Spinal cord (tissue), 10 donors: ENCODE data around the gene CHD9. TPM values are rescaled to one million over a fixed set of nuclear protein-coding genes. Genes with fewer than 3 reads are reported as not detected.

ENCODE experiments used
- DNase-seq, 6 donors: peaks; one replicate each; pipeline versions ENCODE4 v3.0.0 to v3.0.0-alpha.2; 2013 to 2015; ENCODE audit warnings: low spot score in 6 of 6, low read depth in 4 of 6
- H3K27ac ChIP-seq: one replicate; pipeline ENCODE4 v1.5.1; 2013; ENCODE audit warnings: low read depth, low read length, control low read depth
- H3K27me3 ChIP-seq: one replicate; pipeline ENCODE4 v1.6.1; 2013; ENCODE audit warnings: low read length; ENCODE audit not compliant: control insufficient read depth, insufficient read depth
- H3K36me3 ChIP-seq: one replicate; pipeline ENCODE4 v1.6.1; 2013; ENCODE audit warnings: low read length; ENCODE audit not compliant: control insufficient read depth, insufficient read depth
- H3K4me1 ChIP-seq: one replicate; pipeline ENCODE4 v1.6.1; 2013; ENCODE audit warnings: low read length; ENCODE audit not compliant: control insufficient read depth, insufficient read depth
- H3K4me3 ChIP-seq: one replicate; pipeline ENCODE4 v1.5.1; 2013; ENCODE audit warnings: low read depth, low read length, control low read depth
- H3K9me3 ChIP-seq: one replicate; pipeline ENCODE4 v1.6.1; 2013; ENCODE audit warnings: low read length; ENCODE audit not compliant: control insufficient read depth, insufficient read depth
- WGBS: methylation state at CpG from one replicate; pipeline ENCODE4 v1.1.5; 2013; ENCODE audit warnings: missing lambda C conversion rate; ENCODE audit not compliant: insufficient coverage; 5-methylcytosine and 5-hydroxymethylcytosine counted together
- polyA plus RNA-seq, 2 donors: library from polyadenylated mRNA; unstranded; fragments of 120-200 nt; gene quantifications; one replicate each; pipeline ENCODE4 v1.2.1, GENCODE V29; 2013; ENCODE audit not compliant: insufficient read length in 2 of 2
- total RNA-seq, 2 donors: library from RNA; depleted of rRNA in 1 of 2; stranded (reverse); fragments of 120-200 nt in 1 of 2; fragments of >200 nt in 1 of 2; gene quantifications; one replicate each; pipeline versions ENCODE4 v1.2.3 to v1.2.4, GENCODE V29; 2013 to 2014
- donor health status: healthy.

CHD9 gene
- total and polyA plus RNA-seq, 4 donors, result 32.2 to 140 (median 82.8) TPM

DNA sequence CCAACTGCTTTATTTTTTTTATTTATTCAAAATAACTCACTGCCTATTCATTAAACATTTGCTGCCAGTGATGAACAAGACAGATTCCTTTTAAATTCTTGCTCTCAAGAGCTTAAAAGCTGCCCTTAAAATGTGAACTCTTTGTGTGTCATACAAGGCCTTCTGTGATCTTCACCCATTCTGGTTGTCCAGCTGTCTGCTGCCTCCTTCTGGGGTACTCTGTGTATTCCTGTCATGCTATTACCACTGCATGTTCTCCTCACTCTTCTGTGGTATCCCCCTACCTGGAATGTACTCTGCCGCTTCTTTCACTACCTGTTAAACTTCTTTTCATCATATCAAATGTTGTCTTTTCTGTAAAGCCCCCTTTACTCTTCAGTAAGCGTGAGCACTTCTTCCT is 165.8 kb downstream of the CHD9 start:
- WGBS, result 83% methylated on average over 1 of the region's 2 CpGs
- H3K27me3 ChIP-seq, result no peaks in the 10 kb centered on the region
- no peak overlapping the region for H3K27ac ChIP-seq
- no peaks in the 10 kb centered on the region for H3K4me1 ChIP-seq
- peak in 2 of 6 donors; percentile 27 to 37 for DNase-seq
- no peak overlapping the region for H3K4me3 ChIP-seq
- H3K36me3 ChIP-seq, result peaks cover 4% of the 10 kb centered on the region
- H3K9me3 ChIP-seq, result no peaks in the 10 kb centered on the region

DNA sequence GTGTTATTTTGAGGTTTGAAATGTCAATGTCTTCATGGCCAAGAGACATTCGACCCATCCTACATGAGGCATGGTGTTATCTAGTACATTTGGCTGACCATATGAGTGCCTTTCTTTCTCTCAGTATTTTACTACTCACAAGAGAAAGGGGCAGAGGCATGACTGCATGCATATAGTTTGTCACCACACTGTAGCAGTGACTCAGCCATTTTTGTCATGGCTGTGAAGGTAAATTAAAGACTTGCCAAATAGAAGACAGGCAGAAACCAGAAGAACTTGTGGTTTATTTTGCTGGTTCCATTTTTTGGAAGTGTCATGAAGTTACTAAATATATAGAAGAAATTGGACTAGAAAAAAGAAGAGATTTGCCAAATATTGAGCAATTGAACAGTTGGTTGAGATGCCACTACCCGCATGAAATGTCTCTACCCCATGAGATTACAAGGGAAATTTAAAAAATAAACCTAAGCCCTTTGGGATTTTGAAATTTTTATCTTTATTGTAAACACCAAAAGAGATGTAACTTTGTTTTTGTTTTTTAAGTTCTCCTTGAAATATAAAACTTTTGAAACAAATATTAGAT is 170.3 kb downstream of the CHD9 start:
- no peak overlapping the region for H3K4me3 ChIP-seq
- no CpG with 5 or more reads among the region's 2 CpGs for WGBS
- no peaks in the 10 kb centered on the region for H3K9me3 ChIP-seq
- no peaks in the 10 kb centered on the region for H3K27me3 ChIP-seq
- H3K36me3 ChIP-seq, result peaks cover 12% of the 10 kb centered on the region
- DNase-seq, result no peak
- no peak overlapping the region for H3K27ac ChIP-seq
- H3K4me1 ChIP-seq, result no peaks in the 10 kb centered on the region

DNA sequence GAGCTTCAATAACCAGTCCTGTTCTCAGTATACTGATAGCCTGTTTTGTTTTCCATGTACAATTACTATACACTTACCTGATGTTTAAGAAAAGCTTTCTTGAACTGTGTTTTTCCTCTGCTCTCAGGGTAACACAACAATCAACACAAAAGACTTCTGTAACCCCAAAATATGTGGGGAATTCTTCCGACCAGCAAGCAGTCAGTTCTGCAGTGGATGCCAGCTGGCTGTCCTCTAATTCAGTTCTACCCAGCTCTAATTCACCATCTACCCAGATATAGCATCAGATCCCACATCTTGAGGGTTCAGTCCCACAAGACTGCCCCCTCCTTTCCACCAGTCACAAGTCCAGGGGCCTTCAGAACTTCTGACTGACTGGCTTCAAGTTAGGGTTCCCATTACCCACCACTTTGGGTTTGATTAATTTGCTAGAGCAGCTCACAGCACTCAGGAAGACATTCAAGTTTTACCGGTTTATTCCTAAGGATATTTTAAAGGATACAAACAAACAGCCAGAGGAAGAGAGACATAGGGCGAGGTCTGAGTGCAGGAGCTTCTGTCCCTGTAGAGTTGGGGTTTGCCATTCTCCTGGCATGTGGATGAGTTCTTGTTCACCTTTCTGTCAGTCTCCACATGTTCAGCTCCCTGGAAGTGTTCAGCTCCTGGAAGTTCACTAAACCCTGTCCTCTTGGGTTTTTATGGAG is 178.2 kb downstream of the CHD9 start:
- WGBS, result 100% methylated on average over 1 of the region's 3 CpGs
- H3K4me1 ChIP-seq, result no peaks in the 10 kb centered on the region
- no peak overlapping the region for H3K4me3 ChIP-seq
- no peaks in the 10 kb centered on the region for H3K9me3 ChIP-seq
- peaks cover 24% of the 10 kb centered on the region for H3K36me3 ChIP-seq
- H3K27me3 ChIP-seq, result no peaks in the 10 kb centered on the region
- no peak overlapping the region for H3K27ac ChIP-seq
- no peak for DNase-seq

DNA sequence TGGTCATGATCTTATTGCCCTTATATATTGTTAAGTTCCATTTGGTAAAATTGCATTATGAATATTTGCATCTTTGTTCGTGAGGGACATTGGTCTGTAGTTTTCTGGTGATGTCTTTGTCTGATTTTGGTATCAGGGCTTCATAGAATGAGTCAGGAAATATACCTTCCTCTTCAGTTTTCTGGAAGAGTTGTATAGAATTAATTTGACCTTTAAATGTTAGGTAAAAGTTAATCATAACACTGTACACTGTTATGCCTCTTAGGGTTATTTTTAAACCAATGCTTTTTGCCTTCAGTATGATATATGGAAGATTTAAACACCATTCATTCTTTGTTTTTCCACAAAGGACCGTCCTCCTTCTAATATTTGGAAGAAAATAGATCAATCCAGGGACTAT is 180.0 kb downstream of the CHD9 start:
- no peak for DNase-seq
- no CpG with 5 or more reads among the region's 2 CpGs for WGBS
- Histone ChIP-seq H3K4me1 (no peaks in the 10 kb centered on the region), H3K4me3 (no peak overlapping the region), H3K27me3 (no peaks in the 10 kb centered on the region), H3K27ac (no peak overlapping the region), H3K36me3 (peaks cover 23% of the 10 kb centered on the region), H3K9me3 (no peaks in the 10 kb centered on the region)

DNA sequence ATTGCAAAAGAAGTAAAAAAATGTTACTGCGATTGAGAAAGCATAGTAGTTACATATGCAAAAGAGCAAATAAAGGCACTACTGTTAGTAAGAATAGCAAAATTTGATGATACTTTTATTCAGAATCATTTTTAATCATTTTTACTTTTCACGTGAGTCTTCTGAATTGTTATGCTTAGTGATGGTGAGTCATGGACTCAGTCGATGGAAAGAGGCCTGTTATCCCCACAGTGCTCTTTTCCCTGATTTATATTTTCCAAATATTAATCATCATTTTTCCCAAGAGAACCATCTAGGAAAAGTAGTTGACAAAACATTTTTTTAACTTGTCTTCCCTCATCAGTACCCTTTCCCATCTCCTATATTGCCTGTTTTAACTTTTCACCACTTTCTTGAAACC is 181.1 kb downstream of the CHD9 start:
- H3K27ac ChIP-seq, result no peak overlapping the region
- no CpG with 5 or more reads among the region's 3 CpGs for WGBS
- no peak for DNase-seq

DNA sequence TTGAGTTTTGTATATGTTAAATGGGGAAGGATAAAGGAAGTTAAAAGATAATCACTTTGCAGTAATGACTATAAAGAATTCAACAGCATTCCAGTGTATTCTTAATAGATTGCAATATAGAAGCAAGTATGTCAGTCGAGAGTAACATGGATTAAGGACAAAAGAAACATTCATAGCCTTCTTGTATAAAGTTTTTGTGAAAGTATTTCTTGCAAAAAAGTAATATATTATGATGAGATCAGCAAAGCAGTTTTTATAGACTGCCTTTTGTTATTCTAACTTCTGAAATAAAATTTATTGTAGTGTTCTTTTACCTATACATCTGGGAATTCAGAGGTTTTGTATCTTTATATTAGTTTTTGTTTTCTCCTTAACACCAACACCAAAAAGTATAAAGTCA is 194.5 kb downstream of the CHD9 start:
- H3K27ac ChIP-seq, result no peak overlapping the region
- H3K9me3 ChIP-seq, result peaks cover 3% of the 10 kb centered on the region
- H3K27me3 ChIP-seq, result no peaks in the 10 kb centered on the region
- no peak overlapping the region for H3K4me3 ChIP-seq
- no CpG with 5 or more reads among the region's 1 CpG for WGBS
- no peak for DNase-seq
- H3K4me1 ChIP-seq, result no peaks in the 10 kb centered on the region
- H3K36me3 ChIP-seq, result peaks cover 27% of the 10 kb centered on the region

More for the DNA sequence above, 181.1 kb downstream of the CHD9 start:
- H3K27me3 ChIP-seq, result no peaks in the 10 kb centered on the region
- peaks cover 26% of the 10 kb centered on the region for H3K36me3 ChIP-seq
- no peaks in the 10 kb centered on the region for H3K4me1 ChIP-seq
- no peak overlapping the region for H3K4me3 ChIP-seq
- H3K9me3 ChIP-seq, result no peaks in the 10 kb centered on the region

DNA sequence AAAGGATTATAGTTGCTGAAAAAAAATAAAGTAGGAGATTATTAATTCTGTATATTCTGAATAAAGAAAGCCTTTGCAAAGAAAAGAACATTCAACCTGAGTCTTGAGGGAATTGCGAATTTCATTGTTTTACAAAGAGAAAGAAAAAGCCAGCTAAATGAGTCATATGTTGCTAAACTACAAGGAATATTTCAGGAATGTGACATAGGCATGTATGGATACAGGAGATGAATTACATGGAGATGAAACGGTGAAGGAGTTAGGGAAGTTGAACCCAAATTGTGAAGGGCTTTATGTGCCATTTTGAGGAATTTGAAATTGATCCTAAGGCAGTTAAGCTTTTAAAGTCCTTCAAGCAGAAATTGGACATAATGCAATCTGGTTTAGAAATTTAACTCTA is 202.2 kb downstream of the CHD9 start:
- H3K9me3 ChIP-seq, result no peaks in the 10 kb centered on the region
- no peak for DNase-seq
- H3K4me3 ChIP-seq, result no peak overlapping the region
- peaks cover 21% of the 10 kb centered on the region for H3K36me3 ChIP-seq
- no peaks in the 10 kb centered on the region for H3K27me3 ChIP-seq
- no peaks in the 10 kb centered on the region for H3K4me1 ChIP-seq
- WGBS, result 85% methylated on average over 2 of the region's 2 CpGs
- H3K27ac ChIP-seq, result no peak overlapping the region

DNA sequence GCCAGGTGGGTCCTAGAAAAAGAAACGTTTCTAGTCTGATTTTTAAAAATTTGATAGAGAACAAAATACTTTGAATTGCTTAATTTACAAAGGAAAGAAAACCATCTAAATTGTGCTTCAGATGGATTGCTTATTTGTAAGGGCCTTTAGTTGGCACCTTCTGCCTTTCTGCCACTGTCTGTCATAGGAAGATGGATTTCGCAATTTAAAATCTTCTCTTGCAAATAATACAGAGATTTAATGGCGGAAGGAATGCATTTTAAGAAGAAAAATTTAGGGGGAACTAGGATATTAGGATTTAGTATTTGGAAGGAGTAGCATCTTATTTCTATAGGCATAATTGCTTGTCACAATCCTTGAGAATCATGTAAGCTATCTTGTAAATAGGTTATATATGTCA is 204.0 kb downstream of the CHD9 start:
- no peaks in the 10 kb centered on the region for H3K9me3 ChIP-seq
- no CpG with 5 or more reads among the region's 3 CpGs for WGBS
- no peaks in the 10 kb centered on the region for H3K27me3 ChIP-seq
- no peak overlapping the region for H3K27ac ChIP-seq
- H3K4me1 ChIP-seq, result no peaks in the 10 kb centered on the region
- H3K4me3 ChIP-seq, result no peak overlapping the region
- no peak for DNase-seq
- peaks cover 19% of the 10 kb centered on the region for H3K36me3 ChIP-seq

DNA sequence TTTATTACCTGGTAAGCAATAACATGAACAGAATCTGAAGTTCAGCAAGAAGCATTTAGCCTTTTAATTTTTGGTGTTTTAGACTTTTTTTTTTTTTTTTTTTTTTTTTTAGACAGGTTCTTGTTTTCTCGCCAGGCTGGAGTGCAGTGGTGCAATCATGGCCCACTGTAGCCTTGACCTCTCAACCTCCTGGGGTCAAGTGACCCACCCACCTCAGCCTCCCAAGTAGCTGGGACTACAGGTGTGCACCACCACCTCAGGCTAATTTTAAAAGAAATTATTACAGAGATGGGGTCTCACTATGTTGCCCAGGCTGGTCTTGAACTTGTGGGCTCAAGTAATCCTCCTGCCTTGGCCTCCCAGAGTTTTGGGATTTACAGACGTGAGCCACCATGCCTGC is 206.5 kb downstream of the CHD9 start:
- no peaks in the 10 kb centered on the region for H3K9me3 ChIP-seq
- no peaks in the 10 kb centered on the region for H3K4me1 ChIP-seq
- no peaks in the 10 kb centered on the region for H3K27me3 ChIP-seq
- no peak overlapping the region for H3K27ac ChIP-seq
- H3K36me3 ChIP-seq, result peaks cover 13% of the 10 kb centered on the region
- no peak overlapping the region for H3K4me3 ChIP-seq
- WGBS, result 86% methylated on average over 1 of the region's 2 CpGs
- no peak for DNase-seq

DNA sequence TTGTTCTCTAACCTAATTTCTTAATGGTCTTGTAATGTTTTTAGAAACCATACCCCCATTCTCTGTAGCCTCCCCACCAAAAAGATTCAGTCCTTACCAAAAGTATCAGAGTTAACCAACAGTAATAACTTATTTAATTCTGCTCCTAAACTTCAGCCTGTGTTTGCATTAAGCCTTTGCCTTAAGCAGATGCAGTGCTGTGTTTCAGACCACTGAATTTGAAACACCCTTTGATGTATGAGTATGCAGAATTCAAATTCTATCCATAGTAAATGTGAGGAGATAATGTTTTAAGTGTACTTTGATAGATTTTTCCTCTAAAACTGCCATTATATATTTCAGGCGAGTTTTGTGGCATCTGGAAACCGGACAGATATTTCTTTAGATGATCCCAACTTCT is 207.9 kb downstream of the CHD9 start:
- no CpG with 5 or more reads among the region's 2 CpGs for WGBS
- Histone ChIP-seq H3K36me3 (peaks cover 13% of the 10 kb centered on the region), H3K4me1 (no peaks in the 10 kb centered on the region), H3K27me3 (no peaks in the 10 kb centered on the region), H3K9me3 (no peaks in the 10 kb centered on the region), H3K4me3 (no peak overlapping the region), H3K27ac (no peak overlapping the region)
- DNase-seq, result no peak
